ENCODE data around the gene VPREB3. TPM values are rescaled to one million over a fixed set of nuclear protein-coding genes. Genes with fewer than 3 reads are reported as not detected.

VPREB3 gene
- total and polyA plus RNA-seq, 2 of the 8 experiments (the other 6 are each of a cell fraction or from before 2014, with no cell fraction given) = 0.52 to 4.6 TPM

DNA sequence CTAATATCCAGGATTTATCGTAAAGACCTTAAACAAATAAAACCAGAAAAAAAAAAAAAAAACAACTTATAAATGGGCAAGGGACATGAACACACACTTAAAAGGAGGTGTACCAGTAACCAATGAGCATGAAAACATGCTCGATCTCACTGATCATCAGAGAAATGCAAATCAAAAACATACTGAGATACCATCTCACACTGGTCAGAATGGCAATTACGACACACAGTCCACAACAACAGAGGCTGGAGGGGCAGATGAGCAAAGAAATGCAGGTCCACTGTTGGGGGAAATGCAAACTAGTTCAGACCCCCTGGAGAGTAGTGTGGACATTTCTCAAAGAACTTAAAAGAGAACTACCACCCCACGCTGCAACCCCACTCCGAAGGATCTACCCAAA, 50.2 kb downstream of the VPREB3 start:
- Histone ChIP-seq H3K4ac (replicated peaks; ENCODE audit: insufficient read length, low read depth, low read length) (no peak overlapping the region), H2BK20ac (ENCODE audit: low read length) (no peak overlapping the region), H2AFZ (ENCODE audit: low read length) (no peak overlapping the region), H3K9me3 (ENCODE audit: insufficient read depth in 2 of 2, low read depth in 1 of 2, low read length in 1 of 2) (no peaks in the 10 kb centered on the region), H2BK12ac (ENCODE audit: low read depth, low read length) (no peak overlapping the region), H4K20me1 (replicated peaks in 1 of 2; ENCODE audit: control insufficient read depth in 1 of 2, insufficient read depth in 2 of 2, low read length in 2 of 2) (peaks cover 7 to 8% of the 10 kb centered on the region in 2 experiments), H3K23me2 (ENCODE audit: low read depth, low read length) (no peaks in the 10 kb centered on the region), H3K27me3 (replicated peaks in 1 of 4; ENCODE audit: control insufficient read depth in 3 of 4, extremely low read depth in 1 of 4, insufficient read depth in 3 of 4, low read length in 3 of 4) (no peaks in the 10 kb centered on the region), H3K4me3 (ENCODE audit: extremely low read depth in 1 of 4, insufficient read depth in 2 of 4, low read depth in 3 of 4, low read length in 4 of 4) (no peak overlapping the region), H3K79me1 (ENCODE audit: low read depth, low read length) (peaks cover 8% of the 10 kb centered on the region), H2BK5ac (ENCODE audit: low read depth, low read length) (no peak overlapping the region), H4K8ac (ENCODE audit: extremely low read depth, insufficient read depth, low read length) (no peak overlapping the region), H2BK15ac (ENCODE audit: low read length) (no peak overlapping the region), H3K23ac (ENCODE audit: insufficient read length) (no peak overlapping the region), H3K4me1 (replicated peaks in 1 of 4; ENCODE audit: control insufficient read depth in 3 of 4, insufficient read depth in 4 of 4, low read length in 3 of 4) (no peaks in the 10 kb centered on the region; a peak in 1 of 7 replicates), H2BK120ac (replicated peaks; ENCODE audit: low read depth, low read length) (no peak overlapping the region), H2AK5ac (ENCODE audit: low read depth, low read length) (no peak overlapping the region), H4K5ac (ENCODE audit: insufficient read length, low read depth, low read length) (no peak overlapping the region), H3K18ac (ENCODE audit: extremely low read depth, low read length) (no peak overlapping the region), H3K14ac (ENCODE audit: insufficient read length) (no peak overlapping the region), H3K56ac (replicated peaks; ENCODE audit: insufficient read length, low read depth, low read length) (no peak overlapping the region), H3K9ac (replicated peaks in 1 of 4; ENCODE audit: extremely low read depth in 1 of 4, low read depth in 3 of 4, low read length in 3 of 4) (no peak overlapping the region; a peak in 1 of 7 replicates), H3K79me2 (ENCODE audit: control insufficient read depth in 1 of 2, insufficient read depth in 2 of 2, low read length in 2 of 2) (peaks cover 0 to 16% of the 10 kb centered on the region in 2 experiments; a peak in 2 of 4 replicates), H3K4me2 (ENCODE audit: insufficient read depth in 1 of 2, low read depth in 2 of 2, low read length in 2 of 2) (no peak overlapping the region), H3K36me3 (ENCODE audit: control insufficient read depth in 2 of 4, insufficient read depth in 4 of 4, low read length in 3 of 4) (peaks cover 27 to 59% (median 43%) of the 10 kb centered on the region in 4 experiments), H4K91ac (replicated peaks; ENCODE audit: insufficient read length, low read length) (no peak overlapping the region), H3K27ac (ENCODE audit: low read depth, low read length) (no peak overlapping the region)
- DNase-seq (ENCODE audit: low read depth in 1 of 2, low spot score in 2 of 2) (no peak), FAIRE-seq (no peak)
- ChIA-PET POLR2A (ENCODE audit: partially characterized antibody) (no interaction called here), CTCF (ENCODE audit: partially characterized antibody) (no interaction called here)
- WGBS, 2 experiments (ENCODE audit: extremely low coverage in 1 of 2, insufficient coverage in 1 of 2, insufficient read length in 1 of 2, insufficient replicate concordance in 2 of 2, low coverage in 1 of 2, low lambda C conversion rate in 2 of 2, missing lambda C conversion rate in 1 of 2) = 87% methylated on average over 5 of the region's 5 CpGs; no CpG with 5 or more reads in 1 of the 2 experiments
- TF ChIP-seq TBP (IDR thresholded peaks at IDR 0.05; ENCODE audit: low read depth, low read length) = no peak
- no peak for TF ChIP-seq CTBP2 (IDR thresholded peaks at IDR 0.05; ENCODE audit: borderline replicate concordance, insufficient read depth, insufficient read length, low read length)
- TF ChIP-seq CHD2 (IDR thresholded peaks at IDR 0.05; ENCODE audit: low read length) = no peak
- no peak for TF ChIP-seq NANOG (IDR thresholded peaks at IDR 0.05; ENCODE audit: insufficient read depth, low read depth, low read length, poor library complexity, severe bottlenecking)
- no peak for TF ChIP-seq ZNF274 (IDR thresholded peaks at IDR 0.05; ENCODE audit: borderline replicate concordance, extremely low read depth, low read length)
- no peak for TF ChIP-seq CEBPB (IDR thresholded peaks at IDR 0.05; ENCODE audit: low read depth, low read length)
- no peak for TF ChIP-seq RXRA (IDR thresholded peaks at IDR 0.05; ENCODE audit: insufficient read depth, low read depth, low read length)
- no peak for TF ChIP-seq POLR2A (IDR thresholded peaks at IDR 0.05; ENCODE audit: control extremely low read depth in 1 of 2, low read depth in 2 of 2, low read length in 2 of 2)
- no peak for TF ChIP-seq EZH2 (IDR thresholded peaks at IDR 0.05; ENCODE audit: low read depth, low read length, severe bottlenecking)
- TF ChIP-seq RAD21 (IDR thresholded peaks at IDR 0.05 in 1 of 2, conservative IDR thresholded peaks at IDR 0.05 in 1 of 2; ENCODE audit: low read depth in 2 of 2, low read length in 2 of 2) = no peak
- TF ChIP-seq, protein P1, sequence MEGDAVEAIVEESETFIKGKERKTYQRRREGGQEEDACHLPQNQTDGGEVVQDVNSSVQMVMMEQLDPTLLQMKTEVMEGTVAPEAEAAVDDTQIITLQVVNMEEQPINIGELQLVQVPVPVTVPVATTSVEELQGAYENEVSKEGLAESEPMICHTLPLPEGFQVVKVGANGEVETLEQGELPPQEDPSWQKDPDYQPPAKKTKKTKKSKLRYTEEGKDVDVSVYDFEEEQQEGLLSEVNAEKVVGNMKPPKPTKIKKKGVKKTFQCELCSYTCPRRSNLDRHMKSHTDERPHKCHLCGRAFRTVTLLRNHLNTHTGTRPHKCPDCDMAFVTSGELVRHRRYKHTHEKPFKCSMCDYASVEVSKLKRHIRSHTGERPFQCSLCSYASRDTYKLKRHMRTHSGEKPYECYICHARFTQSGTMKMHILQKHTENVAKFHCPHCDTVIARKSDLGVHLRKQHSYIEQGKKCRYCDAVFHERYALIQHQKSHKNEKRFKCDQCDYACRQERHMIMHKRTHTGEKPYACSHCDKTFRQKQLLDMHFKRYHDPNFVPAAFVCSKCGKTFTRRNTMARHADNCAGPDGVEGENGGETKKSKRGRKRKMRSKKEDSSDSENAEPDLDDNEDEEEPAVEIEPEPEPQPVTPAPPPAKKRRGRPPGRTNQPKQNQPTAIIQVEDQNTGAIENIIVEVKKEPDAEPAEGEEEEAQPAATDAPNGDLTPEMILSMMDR (IDR thresholded peaks at IDR 0.05; ENCODE audit: control extremely low read depth in 1 of 3, insufficient read depth in 1 of 3, low read depth in 1 of 3, low read length in 3 of 3) = no peak
- TF ChIP-seq TCF12 (IDR thresholded peaks at IDR 0.05; ENCODE audit: low read depth, low read length) = no peak
